Measurements from ENCODE around the gene SH3RF1. TPM values are rescaled to one million over a fixed set of nuclear protein-coding genes. Genes with fewer than 3 reads are reported as not detected.
"Not testable (repeated sequence)": the region's sequence is repeated elsewhere in the genome, so short reads cannot be mapped to it uniquely, and the experiment has no call there.

SH3RF1 gene
- total and polyA plus RNA-seq, 2 donors = 2.0 to 3.7 TPM

DNA sequence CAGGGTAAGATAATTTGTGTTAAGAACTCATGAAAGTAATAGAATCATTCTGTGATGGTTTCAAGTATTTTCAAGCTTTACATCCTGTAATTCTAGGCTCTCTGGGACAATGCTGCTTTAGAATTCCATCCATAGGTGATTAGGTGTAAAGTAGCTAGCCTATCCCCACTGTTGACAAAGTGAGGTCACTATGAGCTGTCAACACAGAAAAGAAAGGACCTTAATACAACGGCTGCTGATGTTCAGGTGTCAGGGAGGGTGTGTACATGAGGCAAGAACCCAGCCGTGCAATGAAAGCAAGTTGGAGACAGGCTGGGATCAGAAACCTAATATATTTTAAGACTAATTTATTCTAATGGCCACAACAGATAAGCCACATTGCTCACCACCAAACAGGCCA is 36.8 kb upstream of the SH3RF1 start:
- WGBS = 97% methylated on average over 2 of the region's 2 CpGs
- Histone ChIP-seq H3K9me3 (ENCODE audit: control insufficient read depth in 2 of 2, insufficient read depth in 1 of 2, low read length in 1 of 2) (no peaks in the 10 kb centered on the region), H3K4me3 (ENCODE audit: low read length in 2 of 2) (no peak overlapping the region), H3K27ac (ENCODE audit: low read depth in 1 of 2, low read length in 1 of 2) (no peak overlapping the region), H3K4me1 (ENCODE audit: control insufficient read depth in 2 of 2, insufficient read depth in 2 of 2, low read length in 2 of 2) (no peaks in the 10 kb centered on the region), H3K36me3 (ENCODE audit: control insufficient read depth in 2 of 2, insufficient read depth in 2 of 2, low read length in 1 of 2) (no peaks in the 10 kb centered on the region), H3K27me3 (ENCODE audit: control insufficient read depth in 2 of 2, insufficient read depth in 1 of 2, low read length in 1 of 2) (no peaks in the 10 kb centered on the region)
- DNase-seq (ENCODE audit: low read depth in 6 of 9, low spot score in 9 of 9) = no peak

DNA sequence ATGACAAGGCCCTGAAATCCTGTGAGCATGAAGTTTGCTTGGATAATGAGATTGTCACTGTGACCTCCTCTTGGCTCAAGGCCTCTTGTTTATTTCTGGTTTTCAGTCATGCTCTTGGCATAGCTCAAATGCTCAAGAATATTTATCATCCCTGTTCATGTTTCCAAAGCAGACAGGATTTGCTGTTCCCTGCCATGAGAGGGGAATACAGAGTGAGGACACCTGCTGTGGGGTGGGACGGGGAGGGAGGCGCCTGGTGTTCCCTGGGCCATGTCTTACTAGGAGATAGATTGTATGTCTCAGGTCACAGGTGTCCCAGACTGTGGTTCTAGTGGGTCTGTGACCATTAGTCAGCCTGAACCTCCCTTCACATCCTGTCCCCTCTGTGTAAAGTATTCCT is 34.9 kb upstream of the SH3RF1 start:
- no peaks in the 10 kb centered on the region for H3K27me3 ChIP-seq (ENCODE audit: control insufficient read depth in 2 of 2, insufficient read depth in 1 of 2, low read length in 1 of 2)
- no peaks in the 10 kb centered on the region for H3K36me3 ChIP-seq (ENCODE audit: control insufficient read depth in 2 of 2, insufficient read depth in 2 of 2, low read length in 1 of 2)
- H3K9me3 ChIP-seq (ENCODE audit: control insufficient read depth in 2 of 2, insufficient read depth in 1 of 2, low read length in 1 of 2) = no peaks in the 10 kb centered on the region
- no peak for DNase-seq (ENCODE audit: low read depth in 6 of 9, low spot score in 9 of 9)
- 95% methylated on average over 2 of the region's 2 CpGs for WGBS
- no peaks in the 10 kb centered on the region for H3K4me1 ChIP-seq (ENCODE audit: control insufficient read depth in 2 of 2, insufficient read depth in 2 of 2, low read length in 2 of 2)
- no peak overlapping the region for H3K27ac ChIP-seq (ENCODE audit: low read depth in 1 of 2, low read length in 1 of 2)
- no peak overlapping the region for H3K4me3 ChIP-seq (ENCODE audit: low read length in 2 of 2)

DNA sequence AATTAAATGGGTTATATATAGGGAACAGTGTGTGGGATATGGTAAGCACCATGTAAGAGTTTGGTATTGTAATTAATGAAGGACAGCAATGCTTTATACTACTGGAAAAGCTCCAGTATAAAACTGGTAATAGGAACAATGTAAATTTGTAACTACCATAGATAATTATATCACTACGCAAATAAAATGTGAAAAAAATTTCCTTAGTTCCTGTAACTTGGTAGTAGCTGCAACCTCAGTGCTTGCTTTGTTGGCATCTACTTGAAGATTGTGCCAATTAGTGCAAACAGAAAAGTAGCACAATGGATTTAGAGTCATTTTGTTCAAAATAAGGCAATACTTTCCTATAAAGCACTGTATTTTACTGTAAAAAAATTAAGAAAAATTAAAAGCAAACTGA is 34.4 kb upstream of the SH3RF1 start:
- 0% methylated on average over 1 of the region's 1 CpG for WGBS
- Histone ChIP-seq H3K27me3 (ENCODE audit: control insufficient read depth in 2 of 2, insufficient read depth in 1 of 2, low read length in 1 of 2) (no peaks in the 10 kb centered on the region), H3K4me1 (ENCODE audit: control insufficient read depth in 2 of 2, insufficient read depth in 2 of 2, low read length in 2 of 2) (no peaks in the 10 kb centered on the region), H3K36me3 (ENCODE audit: control insufficient read depth in 2 of 2, insufficient read depth in 2 of 2, low read length in 1 of 2) (no peaks in the 10 kb centered on the region), H3K9me3 (ENCODE audit: control insufficient read depth in 2 of 2, insufficient read depth in 1 of 2, low read length in 1 of 2) (no peaks in the 10 kb centered on the region), H3K27ac (ENCODE audit: low read depth in 1 of 2, low read length in 1 of 2) (no peak overlapping the region), H3K4me3 (ENCODE audit: low read length in 2 of 2) (no peak overlapping the region)
- DNase-seq (ENCODE audit: low read depth in 6 of 9, low spot score in 9 of 9) = no peak

DNA sequence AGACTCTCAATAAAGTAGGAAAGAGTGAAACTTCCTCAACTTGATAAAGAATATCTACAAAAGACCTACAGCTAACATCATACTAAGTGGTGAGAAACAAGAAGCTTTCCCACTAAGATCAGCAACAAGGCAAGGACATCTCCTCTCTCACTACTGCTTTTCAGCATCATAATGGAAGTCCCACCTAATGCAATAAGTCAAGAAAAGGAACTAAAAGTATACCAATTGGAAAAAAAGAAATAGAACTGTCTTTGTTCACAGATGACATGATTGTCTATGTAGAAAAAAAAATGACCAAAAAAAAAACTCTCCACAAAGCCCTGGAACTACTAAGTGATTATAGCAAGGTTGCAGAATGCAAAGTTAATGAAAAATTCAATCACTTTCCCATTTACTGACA is 25.1 kb upstream of the SH3RF1 start:
- no peaks in the 10 kb centered on the region for H3K36me3 ChIP-seq (ENCODE audit: control insufficient read depth in 2 of 2, insufficient read depth in 2 of 2, low read length in 1 of 2)
- H3K4me3 ChIP-seq (ENCODE audit: low read length in 2 of 2) = no peak overlapping the region
- no peaks in the 10 kb centered on the region for H3K27me3 ChIP-seq (ENCODE audit: control insufficient read depth in 2 of 2, insufficient read depth in 1 of 2, low read length in 1 of 2)
- H3K27ac ChIP-seq (ENCODE audit: low read depth in 1 of 2, low read length in 1 of 2) = no peak overlapping the region
- H3K9me3 ChIP-seq (ENCODE audit: control insufficient read depth in 2 of 2, insufficient read depth in 1 of 2, low read length in 1 of 2) = no peaks in the 10 kb centered on the region
- H3K4me1 ChIP-seq (ENCODE audit: control insufficient read depth in 2 of 2, insufficient read depth in 2 of 2, low read length in 2 of 2) = peaks cover 0 to 4% of the 10 kb centered on the region in 2 donors
- DNase-seq (ENCODE audit: low read depth in 6 of 9, low spot score in 9 of 9) = no peak

DNA sequence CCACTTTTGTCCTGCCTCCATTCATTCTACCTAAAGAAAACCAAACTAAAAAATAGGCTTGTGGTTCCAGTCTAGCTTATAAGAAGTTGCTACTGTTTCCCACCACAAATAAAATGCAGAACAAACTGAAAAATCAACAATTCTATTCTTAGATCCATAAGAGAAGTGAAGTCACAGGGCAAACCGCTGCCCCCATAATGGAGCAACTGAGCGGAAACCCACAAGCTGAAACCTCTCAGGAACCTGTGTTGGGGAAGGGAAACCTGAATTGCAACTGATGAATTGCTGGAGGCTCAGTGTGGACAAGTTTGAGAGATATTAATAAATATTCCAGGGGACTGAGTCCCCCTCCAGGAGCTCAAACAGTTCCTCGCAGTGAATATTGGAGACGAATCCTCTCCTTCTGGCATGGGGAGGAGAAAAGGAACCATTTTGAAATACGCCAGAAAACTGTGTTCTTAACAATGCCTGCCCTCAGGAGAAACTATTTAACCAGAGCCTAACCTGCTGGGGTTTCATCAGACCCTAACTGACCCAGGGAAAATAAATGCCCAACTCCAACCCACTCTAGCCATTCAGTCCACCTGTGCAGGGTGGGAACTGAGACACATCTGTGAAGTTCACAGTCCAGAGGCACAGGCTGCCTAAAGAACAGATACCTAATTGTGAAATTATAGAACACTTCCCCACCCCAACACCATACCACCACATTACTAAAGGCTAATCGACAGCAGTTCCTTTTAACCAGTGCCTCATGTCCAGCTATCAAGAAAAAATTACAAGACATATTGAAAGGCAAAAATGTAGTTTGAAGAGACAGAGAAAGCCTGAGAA is 22.8 kb upstream of the SH3RF1 start:
- no peaks in the 10 kb centered on the region for H3K27me3 ChIP-seq (ENCODE audit: control insufficient read depth in 2 of 2, insufficient read depth in 1 of 2, low read length in 1 of 2)
- H3K4me3 ChIP-seq (ENCODE audit: low read length in 2 of 2) = no peak overlapping the region
- no peak overlapping the region for H3K27ac ChIP-seq (ENCODE audit: low read depth in 1 of 2, low read length in 1 of 2)
- WGBS = 23% methylated on average over 6 of the region's 6 CpGs
- no peaks in the 10 kb centered on the region for H3K9me3 ChIP-seq (ENCODE audit: control insufficient read depth in 2 of 2, insufficient read depth in 1 of 2, low read length in 1 of 2)
- H3K36me3 ChIP-seq (ENCODE audit: control insufficient read depth in 2 of 2, insufficient read depth in 2 of 2, low read length in 1 of 2) = no peaks in the 10 kb centered on the region
- DNase-seq (ENCODE audit: low read depth in 6 of 9, low spot score in 9 of 9) = peak in 1 of 9 donors; percentile 51
- H3K4me1 ChIP-seq (ENCODE audit: control insufficient read depth in 2 of 2, insufficient read depth in 2 of 2, low read length in 2 of 2) = peaks cover 0 to 4% of the 10 kb centered on the region in 2 donors

DNA sequence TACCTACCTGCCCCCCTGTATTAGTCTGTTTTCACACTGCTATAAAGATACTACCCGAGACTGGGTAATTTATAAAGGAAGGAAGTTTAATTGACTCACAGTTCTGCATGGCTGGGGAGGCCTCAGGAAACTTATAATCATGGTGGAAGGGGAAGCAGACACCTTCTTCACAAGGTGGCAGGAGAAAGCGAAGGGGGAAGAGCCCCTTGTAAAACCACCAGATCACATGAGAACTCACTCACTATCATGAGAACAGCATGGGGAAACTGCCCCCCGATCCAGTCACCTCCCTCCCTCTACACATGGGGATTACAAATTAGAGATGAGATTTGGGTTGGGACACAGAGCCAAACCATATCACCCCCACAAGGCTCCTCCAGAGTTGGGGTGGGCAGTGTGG is 17.2 kb upstream of the SH3RF1 start:
- H3K36me3 ChIP-seq (ENCODE audit: control insufficient read depth in 2 of 2, insufficient read depth in 2 of 2, low read length in 1 of 2); H3K4me1 ChIP-seq (ENCODE audit: control insufficient read depth in 2 of 2, insufficient read depth in 2 of 2, low read length in 2 of 2); DNase-seq (ENCODE audit: low read depth in 6 of 9, low spot score in 9 of 9); H3K27me3 ChIP-seq (ENCODE audit: control insufficient read depth in 2 of 2, insufficient read depth in 1 of 2, low read length in 1 of 2); H3K9me3 ChIP-seq (ENCODE audit: control insufficient read depth in 2 of 2, insufficient read depth in 1 of 2, low read length in 1 of 2); H3K4me3 ChIP-seq (ENCODE audit: low read length in 2 of 2); H3K27ac ChIP-seq (ENCODE audit: low read depth in 1 of 2, low read length in 1 of 2): not testable (repeated sequence)
- WGBS = 79% methylated on average over 3 of the region's 3 CpGs

DNA sequence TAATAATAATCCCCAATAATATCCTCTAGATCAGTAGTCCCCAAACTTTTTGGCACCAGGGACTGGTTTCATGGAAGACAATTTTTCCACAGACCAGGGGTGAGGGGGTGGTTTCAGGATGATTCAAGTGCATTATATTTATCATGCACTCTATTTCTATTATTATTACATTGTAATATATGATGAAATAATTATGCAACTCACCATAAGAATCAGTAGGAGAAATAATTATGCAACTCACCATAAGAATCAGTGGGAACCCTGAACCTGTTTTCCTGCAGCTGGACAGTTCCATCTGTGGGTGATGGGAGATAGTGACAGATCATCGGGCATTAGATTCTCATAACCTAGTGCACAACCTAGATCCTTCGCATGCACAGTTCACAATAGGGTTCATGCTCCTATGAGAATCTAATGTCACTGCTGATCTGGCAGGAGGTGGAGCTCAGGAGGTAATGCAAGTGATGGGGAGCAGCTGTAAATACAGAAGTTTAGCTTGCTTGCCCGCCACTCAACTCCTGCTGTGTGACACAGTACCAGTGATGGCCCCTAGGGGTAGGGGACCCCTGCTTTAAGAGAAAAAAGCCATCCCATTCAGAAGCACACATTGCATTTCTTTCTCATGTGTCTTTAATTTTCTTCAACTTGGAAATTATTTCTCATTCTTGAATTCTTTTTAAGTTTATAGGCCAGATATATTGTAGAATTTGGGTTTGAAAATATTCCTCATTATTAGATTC is 16.0 kb upstream of the SH3RF1 start:
- Histone ChIP-seq H3K27ac (ENCODE audit: low read depth in 1 of 2, low read length in 1 of 2) (no peak overlapping the region), H3K4me1 (ENCODE audit: control insufficient read depth in 2 of 2, insufficient read depth in 2 of 2, low read length in 2 of 2) (no peaks in the 10 kb centered on the region), H3K4me3 (ENCODE audit: low read length in 2 of 2) (no peak overlapping the region), H3K36me3 (ENCODE audit: control insufficient read depth in 2 of 2, insufficient read depth in 2 of 2, low read length in 1 of 2) (no peaks in the 10 kb centered on the region), H3K9me3 (ENCODE audit: control insufficient read depth in 2 of 2, insufficient read depth in 1 of 2, low read length in 1 of 2) (no peaks in the 10 kb centered on the region), H3K27me3 (ENCODE audit: control insufficient read depth in 2 of 2, insufficient read depth in 1 of 2, low read length in 1 of 2) (no peaks in the 10 kb centered on the region)
- DNase-seq (ENCODE audit: low read depth in 6 of 9, low spot score in 9 of 9) = no peak
- 95% methylated on average over 3 of the region's 3 CpGs for WGBS

DNA sequence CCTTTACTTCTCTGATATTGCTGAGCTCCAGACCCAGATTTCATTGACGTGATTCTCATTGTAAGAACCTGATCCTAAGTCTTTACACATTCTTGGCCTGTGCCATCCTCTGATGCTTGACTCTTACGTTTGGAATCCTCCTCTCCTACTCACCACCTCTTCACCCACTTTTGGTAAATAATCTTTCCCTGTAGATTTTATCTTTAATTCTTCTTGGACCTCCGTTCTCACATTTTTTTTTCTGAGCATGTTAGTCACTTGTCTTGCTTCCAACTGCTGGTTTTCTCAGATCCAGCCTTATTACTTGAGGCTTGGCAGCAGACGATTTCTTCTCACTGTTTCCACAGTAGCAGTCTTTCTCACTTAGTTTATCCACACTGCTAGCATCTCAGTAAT is 12.4 kb upstream of the SH3RF1 start:
- Histone ChIP-seq H3K4me3 (ENCODE audit: low read length in 2 of 2) (no peak overlapping the region), H3K36me3 (ENCODE audit: control insufficient read depth in 2 of 2, insufficient read depth in 2 of 2, low read length in 1 of 2) (no peaks in the 10 kb centered on the region), H3K4me1 (ENCODE audit: control insufficient read depth in 2 of 2, insufficient read depth in 2 of 2, low read length in 2 of 2) (no peaks in the 10 kb centered on the region), H3K9me3 (ENCODE audit: control insufficient read depth in 2 of 2, insufficient read depth in 1 of 2, low read length in 1 of 2) (no peaks in the 10 kb centered on the region), H3K27ac (ENCODE audit: low read depth in 1 of 2, low read length in 1 of 2) (no peak overlapping the region), H3K27me3 (ENCODE audit: control insufficient read depth in 2 of 2, insufficient read depth in 1 of 2, low read length in 1 of 2) (no peaks in the 10 kb centered on the region)
- no peak for DNase-seq (ENCODE audit: low read depth in 6 of 9, low spot score in 9 of 9)
- WGBS = 93% methylated on average over 4 of the region's 4 CpGs

DNA sequence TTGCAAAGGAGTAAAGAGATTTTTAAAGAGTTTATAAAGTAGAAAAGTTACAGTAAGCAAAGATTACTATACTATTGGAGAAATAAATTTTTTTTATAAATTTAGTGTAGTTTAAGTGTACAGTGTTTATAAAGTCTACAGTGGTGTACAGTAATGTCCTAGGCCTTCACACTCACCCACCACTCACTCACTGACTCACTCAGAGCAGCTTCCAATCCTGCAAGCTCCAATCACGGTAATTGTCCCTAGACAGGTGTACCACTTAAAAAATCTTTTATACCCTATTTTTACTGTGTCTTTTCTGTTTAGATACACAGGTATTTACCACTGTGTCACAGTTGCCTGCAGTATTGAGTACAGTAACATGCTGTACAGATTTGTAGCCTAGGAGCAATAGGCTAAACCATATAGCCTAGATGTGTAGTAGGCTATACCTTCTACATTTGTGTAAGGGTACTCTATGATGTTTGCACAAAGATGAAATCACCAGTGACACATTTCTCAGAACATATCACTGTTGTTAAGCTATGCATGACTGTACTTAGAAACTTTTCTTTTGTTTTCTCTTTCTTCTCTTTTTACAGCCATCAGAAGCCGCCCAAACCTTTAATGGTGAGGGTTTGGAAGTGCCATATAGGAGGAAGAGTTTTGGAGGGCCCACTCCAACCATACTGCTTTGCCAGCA is 11.8 kb upstream of the SH3RF1 start:
- Histone ChIP-seq H3K4me3 (ENCODE audit: low read length in 2 of 2) (no peak overlapping the region), H3K4me1 (ENCODE audit: control insufficient read depth in 2 of 2, insufficient read depth in 2 of 2, low read length in 2 of 2) (no peaks in the 10 kb centered on the region), H3K9me3 (ENCODE audit: control insufficient read depth in 2 of 2, insufficient read depth in 1 of 2, low read length in 1 of 2) (no peaks in the 10 kb centered on the region), H3K27me3 (ENCODE audit: control insufficient read depth in 2 of 2, insufficient read depth in 1 of 2, low read length in 1 of 2) (no peaks in the 10 kb centered on the region), H3K27ac (ENCODE audit: low read depth in 1 of 2, low read length in 1 of 2) (no peak overlapping the region), H3K36me3 (ENCODE audit: control insufficient read depth in 2 of 2, insufficient read depth in 2 of 2, low read length in 1 of 2) (no peaks in the 10 kb centered on the region)
- no peak for DNase-seq (ENCODE audit: low read depth in 6 of 9, low spot score in 9 of 9)
- WGBS = 99% methylated on average over 2 of the region's 2 CpGs
